HG03571 (cell line): Measurements from ENCODE around the gene ATP4B.

Source experiments
- ATAC-seq: cut with Tn5 transposase; IDR thresholded peaks from one replicate; pipeline ENCODE4 v1.9.1; 2021; ENCODE audit not compliant: unreplicated experiment

The ATP4B gene

GRCh38 chr13:113656831-113657671, 947 bp downstream of the ATP4B start:
- no peak for ATAC-seq

DNA sequence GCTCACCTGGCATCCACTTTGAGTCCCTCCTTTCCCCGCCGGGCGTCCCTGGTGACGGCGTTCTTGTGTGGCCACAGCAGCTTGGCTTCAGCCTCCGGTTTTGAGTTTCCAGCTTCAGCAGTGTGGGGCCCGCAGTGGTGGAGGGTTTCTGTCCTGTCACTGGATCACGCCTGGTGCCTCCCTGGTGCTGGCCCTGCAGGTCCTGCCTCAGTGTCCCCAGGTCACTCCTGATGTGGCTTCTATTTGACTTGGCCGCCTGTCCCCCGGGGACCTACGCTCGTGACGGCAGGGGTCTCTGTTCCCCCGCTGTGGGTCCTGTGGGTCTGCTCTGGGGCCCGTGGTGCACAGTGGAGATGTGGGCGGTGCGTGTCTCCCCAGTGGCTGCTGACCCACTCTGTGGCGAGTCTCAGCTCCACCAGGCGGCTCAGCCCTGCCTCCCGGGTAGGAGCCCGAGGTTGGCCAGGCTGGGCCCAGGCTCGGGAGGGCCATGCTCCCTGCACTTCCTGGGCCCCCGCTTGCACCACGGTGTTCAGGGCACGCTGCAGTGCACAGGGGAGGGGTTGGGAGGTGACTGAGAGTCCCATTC, 1.9 kb downstream of the ATP4B start:
- no peak for ATAC-seq

- ATAC-seq: no peak
Measured at GRCh38 chr13:113655346-113656002, 2.5 kb downstream of the ATP4B start.

DNA sequence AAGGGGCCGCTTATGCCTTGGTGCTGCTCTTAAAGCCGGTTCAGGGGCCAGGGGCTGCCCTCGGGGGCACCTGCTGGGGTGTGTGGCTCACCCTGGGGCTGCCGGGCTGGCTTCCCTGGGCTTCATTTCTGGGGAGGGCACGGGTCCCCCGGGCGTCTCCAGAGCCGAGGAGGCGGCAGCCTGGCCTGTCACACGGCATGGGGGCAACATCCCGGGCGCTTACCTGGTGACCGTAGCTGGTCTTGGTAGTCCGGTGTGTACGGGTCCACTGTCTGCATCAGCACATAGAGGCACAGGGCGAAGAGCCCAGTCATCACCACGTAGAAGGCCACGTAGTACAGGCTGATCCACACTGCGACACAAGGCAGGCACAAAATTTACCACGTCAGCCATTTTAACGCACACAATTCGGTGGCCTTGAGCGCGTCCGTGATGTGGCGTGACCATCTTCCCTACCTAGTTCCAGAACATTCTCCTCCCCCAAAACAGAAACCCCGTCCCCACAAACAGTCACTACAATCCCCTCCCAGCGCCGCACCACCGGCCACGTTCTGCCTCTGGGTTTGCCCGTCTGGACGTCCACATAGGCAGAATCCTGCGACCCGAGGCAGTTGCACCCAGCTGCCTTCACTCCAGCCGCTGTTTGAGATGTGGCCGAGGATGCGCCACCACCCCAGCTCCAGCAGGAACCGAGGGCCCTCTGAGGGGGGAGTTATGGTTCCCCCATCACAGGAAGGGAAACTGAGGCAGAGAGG, 3.2 kb downstream of the ATP4B start:
- no peak for ATAC-seq

- no peak for ATAC-seq
Measured at GRCh38 chr13:113654175-113654560, 3.8 kb downstream of the ATP4B start.

GRCh38 chr13:113653264-113654174, 4.5 kb downstream of the ATP4B start:
- no peak for ATAC-seq

- no peak for ATAC-seq
Measured at GRCh38 chr13:113652404-113653263, 5.4 kb downstream of the ATP4B start.

GRCh38 chr13:113651511-113652403, 6.2 kb downstream of the ATP4B start:
- no peak for ATAC-seq

DNA sequence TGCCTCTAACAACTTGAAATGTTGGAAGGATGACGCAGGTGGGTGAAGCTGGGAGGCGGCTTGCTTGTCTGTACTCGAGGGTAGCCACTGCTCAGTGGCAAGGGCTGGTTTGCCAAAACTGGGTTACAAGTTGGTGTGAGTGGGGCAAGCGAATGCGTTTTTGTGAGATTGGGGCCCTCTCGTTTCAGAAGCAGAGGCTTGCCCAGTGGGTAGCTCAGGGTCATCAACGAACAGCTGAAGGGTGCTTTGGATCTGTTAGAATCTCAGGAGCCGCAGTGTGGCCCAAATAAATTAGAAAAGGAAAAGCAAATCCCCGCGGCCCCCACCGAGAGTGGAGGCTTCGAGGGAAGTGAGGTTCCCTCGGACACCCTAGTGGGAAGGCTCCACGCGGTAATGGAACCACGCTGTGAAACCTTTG, 7.3 kb downstream of the ATP4B start:
- ATAC-seq: no peak

GRCh38 chr13:113650275-113650674, 7.7 kb downstream of the ATP4B start:
- no peak for ATAC-seq

DNA sequence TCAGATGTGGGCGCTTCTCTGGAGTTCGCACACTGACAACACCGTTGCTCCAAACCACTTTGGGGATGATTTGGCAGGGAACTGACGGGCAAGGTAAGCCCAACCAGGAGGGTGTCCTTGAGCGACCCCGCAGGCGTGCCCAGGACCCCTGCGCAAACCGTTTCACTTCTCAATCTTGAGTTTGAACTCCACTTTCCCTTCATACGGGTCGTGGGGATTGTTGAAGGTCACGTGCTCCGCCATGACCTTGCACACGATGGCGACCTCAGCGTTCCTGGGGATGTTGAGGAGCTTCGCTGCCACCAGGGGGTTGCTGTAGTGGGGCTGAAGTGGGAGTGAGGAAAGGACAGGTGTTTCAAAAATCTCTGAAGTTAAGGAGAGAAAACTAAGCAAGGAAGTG, 8.8 kb downstream of the ATP4B start:
- ATAC-seq: no peak

DNA sequence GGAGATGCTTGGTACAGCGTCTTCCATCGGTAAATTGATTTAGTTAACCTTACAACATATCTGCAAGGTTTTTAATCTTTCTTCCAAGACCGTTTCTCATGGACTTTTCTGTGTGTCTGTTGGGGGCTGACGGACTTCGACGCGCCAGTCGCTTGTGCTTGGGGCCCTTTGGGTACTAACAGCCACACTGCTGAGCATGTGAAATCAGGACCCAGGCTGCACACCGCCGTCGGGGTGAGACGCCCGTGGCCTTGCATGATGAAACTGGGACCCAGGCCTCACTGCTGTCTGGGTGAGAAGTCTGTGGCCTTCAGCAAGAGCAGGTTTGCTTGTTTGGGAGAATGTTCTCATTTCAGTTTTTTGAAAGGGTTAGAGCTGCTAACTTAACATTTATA, 9.8 kb downstream of the ATP4B start:
- ATAC-seq: no peak

DNA sequence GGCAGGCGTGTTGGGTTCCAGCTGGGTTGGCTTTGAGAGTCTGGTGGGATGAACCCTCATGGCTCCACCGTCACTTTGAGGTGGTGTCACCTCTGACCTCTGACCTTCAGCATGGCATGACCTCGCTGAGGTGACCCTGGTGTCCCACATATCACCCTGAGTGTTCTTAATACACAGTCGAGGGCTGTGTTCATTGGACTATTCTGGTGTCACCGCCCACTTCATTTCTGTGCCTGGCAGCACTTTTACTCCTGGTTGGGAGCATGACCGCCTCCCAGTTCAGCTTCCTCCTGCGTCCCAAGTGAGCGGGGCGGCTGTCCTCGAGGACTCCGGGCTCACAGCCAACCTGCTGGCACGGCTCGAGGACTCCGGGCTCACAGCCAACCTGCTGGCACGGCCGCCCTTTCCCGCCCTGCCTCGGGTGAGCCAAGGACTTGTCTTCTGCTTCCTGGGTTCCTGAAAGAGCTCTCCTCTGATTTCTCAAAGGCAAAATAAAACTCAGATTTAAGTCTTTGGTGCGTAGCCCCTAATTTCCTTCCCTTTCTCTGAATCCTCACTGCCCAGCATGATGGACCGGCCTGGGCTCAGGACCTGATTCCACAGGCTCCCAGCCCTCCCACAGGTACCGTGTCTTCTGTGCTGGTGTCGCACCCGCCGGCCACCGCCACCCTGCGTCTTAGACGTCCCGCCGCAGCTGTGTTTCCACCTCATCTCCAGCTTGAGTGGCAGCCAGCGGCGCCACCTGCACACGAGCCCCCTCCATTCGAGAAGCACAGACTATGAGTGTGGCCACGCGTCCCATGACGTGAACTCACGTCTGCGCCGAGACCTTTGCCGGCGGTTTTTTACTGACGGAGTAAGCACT, 10.4 kb downstream of the ATP4B start:
- ATAC-seq: no peak

DNA sequence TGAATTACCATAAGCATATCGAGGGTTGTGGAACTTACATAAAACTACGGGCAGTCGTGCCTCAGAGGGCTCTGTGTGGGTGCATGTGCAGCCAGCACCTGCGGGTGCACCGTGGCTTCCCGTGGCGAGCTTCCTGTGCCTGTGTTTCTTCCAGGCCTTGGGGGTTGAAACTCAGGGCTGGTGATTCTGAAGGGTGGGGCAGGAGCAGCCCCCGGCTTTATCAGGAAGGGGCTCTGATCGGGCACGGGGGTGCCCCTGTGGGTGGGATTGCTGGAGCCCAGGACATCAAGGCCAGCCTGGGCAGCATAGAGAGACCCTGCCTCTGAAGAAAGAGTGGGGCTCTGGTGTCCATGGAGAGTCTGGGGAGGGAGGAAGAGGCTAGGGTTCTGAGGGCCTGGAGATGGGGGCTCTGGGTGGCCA, 11.1 kb downstream of the ATP4B start:
- no peak for ATAC-seq

DNA sequence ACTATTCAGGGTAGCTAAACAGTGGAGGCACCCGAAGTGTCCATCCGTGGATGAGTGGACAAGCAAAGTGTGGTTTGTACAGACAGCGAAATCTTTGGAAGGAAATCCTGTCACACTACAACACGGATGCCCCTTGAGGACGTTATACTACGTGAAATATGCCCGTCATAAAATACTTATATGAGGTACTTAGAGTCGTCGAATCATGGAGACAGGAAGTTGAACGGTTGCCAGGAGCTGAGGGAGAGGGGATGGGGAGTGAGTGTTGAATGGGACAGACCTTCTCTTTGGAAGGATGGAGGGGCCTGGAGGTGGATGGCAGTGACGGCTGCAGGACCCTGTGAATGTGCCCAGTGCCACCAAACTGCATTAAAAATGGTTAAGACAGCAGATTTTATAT, 11.6 kb downstream of the ATP4B start:
- no peak for ATAC-seq

- ATAC-seq: no peak
Measured at GRCh38 chr13:113645329-113645728, 12.7 kb downstream of the ATP4B start.

DNA sequence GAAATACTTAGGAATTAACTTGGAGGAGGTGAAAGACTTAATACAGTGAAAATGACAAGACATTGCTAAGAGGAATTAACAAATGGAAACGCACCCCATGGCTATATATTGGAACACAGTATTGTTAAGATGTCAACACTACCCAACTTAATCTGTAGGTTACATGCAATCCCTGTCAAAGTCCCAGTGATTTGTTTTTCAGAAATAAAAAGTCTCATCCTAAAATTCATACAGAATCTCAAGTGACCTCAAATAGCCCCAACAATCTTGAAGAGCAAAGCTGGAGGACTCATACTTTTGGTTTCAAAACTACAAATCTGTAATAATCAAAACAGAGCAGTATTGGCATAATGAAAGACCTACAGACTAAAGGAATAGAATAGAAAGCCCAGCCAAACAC, 13.2 kb downstream of the ATP4B start:
- ATAC-seq: no peak

DNA sequence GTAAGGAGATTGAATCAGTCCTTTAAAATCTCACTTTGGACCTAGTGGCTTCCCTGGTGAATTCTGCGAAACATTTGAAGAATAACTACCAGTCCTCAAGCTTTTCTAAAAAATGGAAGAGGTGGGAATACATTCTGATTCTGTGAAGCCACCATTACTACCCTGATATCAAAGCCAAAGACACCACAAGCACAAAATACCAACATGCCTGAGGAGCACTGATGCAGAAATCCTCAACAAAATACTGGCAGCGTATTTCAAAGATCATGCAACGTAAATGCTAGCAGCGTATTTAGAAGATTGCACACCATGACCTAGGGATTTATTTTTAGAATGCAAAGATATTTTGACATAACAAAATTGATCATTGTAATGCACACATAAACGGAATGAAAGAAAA, 14.4 kb downstream of the ATP4B start:
- ATAC-seq: no peak
